DMS53 treated with DMSO at 0.1 percent for 48 hours (cell line): Measurements from ENCODE around the gene CCDC194.
"Not testable (repeated sequence)": the region's sequence is repeated elsewhere in the genome, so short reads cannot be mapped to it uniquely, and the experiment has no call there.

Experiments
- DNase-seq: peaks from one replicate; lab custom pipeline; 2025; ENCODE audit not compliant: unreplicated experiment; lab: John Stamatoyannopoulos, UW

CCDC194 gene

GRCh38 chr19:17376935-17377600, 16.9 kb downstream of the CCDC194 start, which contains the start of gene PLVAP:
Gene PLVAP, minus strand, starts transcription at chr19:17377342. Its CDS starts 54 bp downstream, at chr19:17377288.
- DNase-seq: no peak

- no peak for DNase-seq
Measured at GRCh38 chr19:17370026-17370587, 23.9 kb downstream of the CCDC194 start.

DNA sequence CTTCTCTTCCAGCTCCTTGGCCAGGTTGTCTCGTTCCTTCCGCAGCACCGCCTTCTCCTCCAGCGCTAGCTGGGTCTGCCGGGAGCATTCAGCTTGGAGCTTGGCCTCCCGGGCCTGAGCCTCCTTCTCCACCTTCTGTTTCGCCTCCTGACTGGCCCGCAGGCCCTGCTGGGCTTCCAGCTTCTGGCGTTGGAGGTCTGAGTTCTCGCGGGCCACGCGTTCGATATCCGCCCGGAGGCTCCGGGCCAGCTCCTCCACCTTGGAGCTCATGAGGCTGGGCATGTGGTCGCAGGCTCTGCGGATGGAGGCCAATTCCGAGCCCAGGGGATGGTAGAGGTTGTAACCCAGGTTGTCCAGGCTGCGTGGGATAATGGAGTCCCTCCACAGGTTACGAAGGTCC, 28.6 kb downstream of the CCDC194 start:
- DNase-seq: no peak

- DNase-seq: not testable (repeated sequence)
Measured at GRCh38 chr19:17363852-17364605, 30.0 kb downstream of the CCDC194 start.

- no peak for DNase-seq
Measured at GRCh38 chr19:17359905-17360800, 33.8 kb downstream of the CCDC194 start.

DNA sequence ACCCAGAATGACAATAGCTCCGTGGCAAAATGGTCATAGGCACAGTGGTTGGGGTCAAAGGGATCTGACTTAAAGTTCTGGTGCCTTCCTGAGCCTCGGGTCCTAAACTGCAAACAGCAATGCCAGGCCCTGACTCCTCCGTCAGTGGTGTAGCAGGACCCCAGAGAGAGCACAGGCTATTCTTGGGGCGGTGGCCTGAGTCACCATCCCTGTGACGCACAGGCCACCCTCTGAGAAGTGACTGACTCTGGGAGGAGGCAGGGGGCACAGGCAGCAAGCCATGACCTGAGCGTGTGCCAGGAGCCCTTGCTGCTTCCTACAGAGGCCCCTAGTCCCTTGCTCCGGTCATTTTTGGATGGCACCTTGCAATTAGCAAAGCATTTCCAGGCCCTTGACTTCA, 35.6 kb downstream of the CCDC194 start:
- no peak for DNase-seq

DNA sequence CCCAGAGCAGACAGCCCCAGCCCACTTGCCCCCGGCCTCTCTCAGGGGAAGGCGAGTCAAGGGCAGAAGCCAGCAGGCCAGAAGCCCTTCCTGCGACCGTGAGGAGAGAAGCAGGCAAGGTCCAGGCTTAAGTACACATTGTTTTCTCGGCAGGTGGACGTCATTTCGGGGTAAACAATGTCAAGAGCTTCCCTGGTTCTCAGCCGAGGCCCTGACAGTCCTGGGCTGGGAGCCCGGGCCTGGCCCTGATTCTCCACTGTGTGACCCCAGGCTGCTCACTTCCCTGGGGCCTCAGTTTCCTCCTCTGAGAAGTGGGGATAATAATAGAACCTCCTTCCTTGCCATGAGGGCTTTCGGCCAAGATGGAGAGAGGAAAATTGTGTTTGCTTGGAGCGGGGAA, 36.3 kb downstream of the CCDC194 start:
- DNase-seq: peak; percentile 31

- DNase-seq: no peak
Measured at GRCh38 chr19:17357078-17357666, 36.8 kb downstream of the CCDC194 start.

DNA sequence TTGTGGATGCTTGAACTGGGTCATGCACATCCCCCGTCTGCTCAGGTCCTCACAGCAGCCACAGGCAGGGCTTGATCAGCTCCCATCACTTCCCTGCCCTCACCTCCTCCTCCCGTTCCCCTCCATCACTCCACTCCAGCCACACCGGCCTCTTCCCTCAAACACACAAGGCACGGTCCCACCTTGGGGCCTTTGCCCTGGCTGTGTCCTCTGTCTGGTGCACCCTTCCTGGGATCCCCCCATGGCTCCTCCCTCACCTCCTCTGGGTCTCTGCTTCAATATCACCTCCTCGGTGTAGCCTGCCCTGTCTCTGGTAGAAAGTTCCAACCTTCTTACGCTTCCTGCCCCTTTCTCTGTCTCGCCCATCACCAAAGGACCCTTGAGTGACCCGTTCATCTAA, 40.6 kb downstream of the CCDC194 start:
- no peak for DNase-seq

GRCh38 chr19:17352608-17353280, 41.3 kb downstream of the CCDC194 start:
- no peak for DNase-seq

- DNase-seq: no peak
Measured at GRCh38 chr19:17351815-17352435, 42.1 kb downstream of the CCDC194 start.

GRCh38 chr19:17348700-17349099, 45.3 kb downstream of the CCDC194 start:
- no peak for DNase-seq

DNA sequence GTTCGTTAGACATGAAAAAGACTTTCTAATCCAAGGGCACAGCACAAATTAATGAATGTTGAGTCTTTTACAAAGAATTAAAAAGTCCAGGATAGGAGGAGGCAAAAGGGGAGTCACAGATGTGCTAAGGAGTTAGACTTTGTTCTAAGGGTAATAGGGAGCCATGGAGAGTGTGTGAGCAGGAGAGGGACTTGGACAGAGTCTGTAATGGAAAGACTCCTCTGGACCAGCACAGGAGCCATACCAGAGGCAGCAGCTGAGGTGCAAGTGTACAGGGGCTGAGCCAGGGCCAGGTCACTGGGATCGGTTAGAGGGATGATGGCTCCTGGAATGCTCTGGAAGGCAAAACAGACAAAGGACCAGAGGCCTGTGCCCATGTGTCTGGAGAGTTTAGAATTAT, 46.1 kb downstream of the CCDC194 start:
- no peak for DNase-seq

DNA sequence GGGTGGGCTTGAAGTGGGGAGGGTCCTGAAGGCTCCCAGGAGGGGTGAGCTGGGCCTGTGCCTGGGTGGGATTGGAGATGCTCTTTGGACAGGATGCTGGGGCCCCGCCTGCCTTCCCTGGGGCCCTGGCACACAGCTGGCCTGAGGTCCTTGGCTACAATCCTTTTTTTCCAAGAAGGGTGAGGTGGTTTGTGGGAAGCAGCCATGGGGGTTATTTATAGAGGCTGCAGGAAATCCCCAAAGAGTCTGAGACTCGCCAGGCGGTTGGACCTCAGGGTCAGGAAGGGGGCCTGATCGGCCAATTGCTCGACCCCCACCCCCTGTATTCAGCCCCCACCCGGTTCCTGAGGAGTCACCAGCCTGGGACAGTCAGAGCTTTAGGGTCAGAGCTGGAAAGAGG, 46.6 kb downstream of the CCDC194 start:
- DNase-seq: no peak

DNA sequence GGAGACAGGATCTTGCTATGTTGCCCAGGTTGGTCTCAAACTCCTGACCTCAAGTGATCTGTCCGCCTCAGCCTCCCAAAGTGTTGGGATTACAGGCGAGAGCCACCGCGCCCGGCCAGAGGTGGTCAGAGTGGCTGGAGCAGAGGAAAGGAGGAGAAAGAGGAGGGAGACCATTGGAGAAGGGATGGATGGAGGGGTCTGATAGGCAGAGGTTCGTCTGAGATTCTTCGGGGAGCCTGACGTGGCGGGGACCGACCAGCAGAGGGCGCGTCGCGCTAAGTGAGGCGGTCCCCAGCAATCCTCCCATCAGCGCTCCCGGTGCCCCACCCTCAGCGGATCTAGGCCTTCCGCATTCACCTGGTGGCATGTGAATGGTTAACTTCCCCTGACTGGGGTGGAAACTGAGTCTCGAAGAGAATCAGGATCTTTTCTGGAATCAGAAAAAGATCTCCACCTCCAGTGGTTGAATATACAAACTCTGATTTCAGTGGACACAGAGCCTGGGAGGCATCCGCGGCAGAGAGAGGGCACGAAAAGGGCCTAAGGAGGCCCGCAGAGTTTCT, 47.8 kb downstream of the CCDC194 start:
- no peak for DNase-seq

GRCh38 chr19:17341845-17342244, 52.2 kb downstream of the CCDC194 start:
- DNase-seq: no peak

DNA sequence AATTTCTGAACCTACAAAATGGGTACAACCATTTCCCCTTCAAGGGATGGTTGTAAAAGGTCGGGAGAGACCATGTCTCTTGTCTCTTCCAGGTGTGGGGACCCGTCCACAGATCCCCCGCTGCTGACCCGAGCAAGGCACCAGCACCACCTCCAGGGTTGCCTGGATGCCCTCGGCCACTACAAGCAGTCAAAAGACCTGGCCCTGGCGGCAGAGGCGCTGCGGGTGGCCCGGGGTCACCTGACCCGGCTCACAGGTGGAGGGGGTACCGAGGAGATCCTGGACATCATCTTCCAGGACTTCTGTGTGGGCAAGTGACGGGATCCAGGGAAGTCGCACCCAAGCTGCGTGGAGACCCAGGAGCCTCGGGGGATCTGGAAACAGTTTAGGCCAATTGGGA, 52.6 kb downstream of the CCDC194 start:
- no peak for DNase-seq

GRCh38 chr19:17340871-17341357, 53.1 kb downstream of the CCDC194 start:
- DNase-seq: no peak
